ENCODE measurements around the gene CCDC86.

CCDC86 gene

DNA sequence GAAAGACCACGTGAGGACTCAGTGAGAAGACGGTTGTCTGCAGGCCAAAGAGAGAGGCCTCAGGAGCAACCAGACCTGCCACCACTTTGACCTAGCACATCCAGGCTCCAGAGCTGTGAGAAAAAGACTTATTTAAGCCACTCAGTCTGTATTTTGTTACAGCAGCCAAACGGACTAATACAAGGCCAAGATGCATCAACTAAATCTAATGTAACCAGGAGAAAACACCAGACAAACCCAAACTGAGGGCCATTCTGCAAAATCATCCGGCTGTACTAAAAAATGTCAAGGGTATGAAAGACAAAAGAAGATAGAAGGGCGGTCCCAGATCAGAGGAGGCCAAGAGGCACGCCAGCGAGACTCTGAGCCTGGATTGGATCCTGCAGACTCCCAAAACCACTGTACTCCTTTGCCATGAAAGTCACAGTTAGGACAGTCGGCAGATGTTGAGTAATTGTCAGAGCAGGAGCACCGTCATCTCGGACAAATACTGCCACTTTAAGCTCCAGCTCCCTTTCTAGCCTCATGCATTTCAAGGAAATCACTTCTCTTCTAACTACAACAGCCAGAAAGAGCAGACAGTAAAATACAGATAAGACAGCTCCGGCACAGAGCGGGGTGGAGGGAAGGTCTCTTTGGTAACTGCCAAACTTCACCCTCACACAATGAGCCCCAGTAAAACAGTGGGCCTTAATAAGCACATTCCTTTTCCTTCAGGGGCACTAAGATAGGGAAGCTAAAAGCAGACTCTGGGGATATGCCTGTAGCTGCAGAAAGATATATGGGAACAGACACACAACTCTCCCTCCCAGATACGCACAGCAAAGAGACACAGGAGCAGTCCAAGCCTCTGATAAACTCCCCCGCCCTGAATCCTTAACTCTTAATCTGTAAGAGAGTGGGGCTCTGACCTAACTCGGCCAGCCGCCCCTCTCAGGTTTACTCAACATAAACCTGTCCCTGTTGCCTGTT is 21.9 kb downstream of the CCDC86 start:
- Mint-ChIP-seq H3K9me3 (no peaks in the 10 kb centered on the region), H3K36me3 (ENCODE audit: low read depth) (no peaks in the 10 kb centered on the region), H3K4me3 (no peak overlapping the region), H3K27ac (no peak overlapping the region), H3K4me1 (ENCODE audit: low read depth) (peaks cover 6% of the 10 kb centered on the region), H3K27me3 (peaks cover 4% of the 10 kb centered on the region)
- intact Hi-C loops (cut with micrococcal nuclease), result no loop called here

DNA sequence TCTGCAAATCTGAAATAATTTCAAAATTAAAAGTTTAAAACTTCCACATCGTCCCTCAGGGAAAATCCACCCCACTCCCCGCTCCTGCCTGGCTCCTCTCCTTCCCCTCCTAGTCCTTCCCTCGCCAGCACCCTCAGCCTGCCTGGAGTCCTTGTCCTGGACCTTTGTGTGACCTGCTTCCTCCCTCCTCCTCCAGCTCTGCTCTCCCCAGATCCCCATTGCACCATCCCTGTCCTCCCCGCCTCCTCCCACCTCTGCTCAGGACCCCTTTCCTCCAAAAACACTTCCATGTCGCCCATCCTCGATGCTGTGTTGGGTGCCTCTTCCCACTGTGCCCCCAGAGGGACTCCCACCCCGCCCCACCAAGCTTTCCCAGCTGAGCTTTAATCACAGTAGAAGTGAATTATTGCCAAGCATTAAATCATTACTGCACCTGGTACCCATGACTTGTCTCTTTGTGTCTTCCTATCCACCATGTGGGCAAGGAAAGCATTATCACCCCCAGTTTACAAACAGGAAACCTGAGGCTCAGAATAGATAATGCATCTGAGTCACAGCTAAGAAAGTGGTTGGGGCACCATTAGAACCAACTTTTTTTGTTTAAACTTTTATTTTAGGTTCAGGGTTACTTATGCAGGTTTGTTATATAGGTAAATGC is 23.1 kb downstream of the CCDC86 start:
- Mint-ChIP-seq H3K4me1 (ENCODE audit: low read depth) (no peaks in the 10 kb centered on the region), H3K4me3 (no peak overlapping the region), H3K36me3 (ENCODE audit: low read depth) (no peaks in the 10 kb centered on the region), H3K27me3 (peaks cover 8% of the 10 kb centered on the region), H3K9me3 (no peaks in the 10 kb centered on the region), H3K27ac (peak overlapping the region; percentile 8)
- intact Hi-C loops (cut with micrococcal nuclease), result no loop called here

DNA sequence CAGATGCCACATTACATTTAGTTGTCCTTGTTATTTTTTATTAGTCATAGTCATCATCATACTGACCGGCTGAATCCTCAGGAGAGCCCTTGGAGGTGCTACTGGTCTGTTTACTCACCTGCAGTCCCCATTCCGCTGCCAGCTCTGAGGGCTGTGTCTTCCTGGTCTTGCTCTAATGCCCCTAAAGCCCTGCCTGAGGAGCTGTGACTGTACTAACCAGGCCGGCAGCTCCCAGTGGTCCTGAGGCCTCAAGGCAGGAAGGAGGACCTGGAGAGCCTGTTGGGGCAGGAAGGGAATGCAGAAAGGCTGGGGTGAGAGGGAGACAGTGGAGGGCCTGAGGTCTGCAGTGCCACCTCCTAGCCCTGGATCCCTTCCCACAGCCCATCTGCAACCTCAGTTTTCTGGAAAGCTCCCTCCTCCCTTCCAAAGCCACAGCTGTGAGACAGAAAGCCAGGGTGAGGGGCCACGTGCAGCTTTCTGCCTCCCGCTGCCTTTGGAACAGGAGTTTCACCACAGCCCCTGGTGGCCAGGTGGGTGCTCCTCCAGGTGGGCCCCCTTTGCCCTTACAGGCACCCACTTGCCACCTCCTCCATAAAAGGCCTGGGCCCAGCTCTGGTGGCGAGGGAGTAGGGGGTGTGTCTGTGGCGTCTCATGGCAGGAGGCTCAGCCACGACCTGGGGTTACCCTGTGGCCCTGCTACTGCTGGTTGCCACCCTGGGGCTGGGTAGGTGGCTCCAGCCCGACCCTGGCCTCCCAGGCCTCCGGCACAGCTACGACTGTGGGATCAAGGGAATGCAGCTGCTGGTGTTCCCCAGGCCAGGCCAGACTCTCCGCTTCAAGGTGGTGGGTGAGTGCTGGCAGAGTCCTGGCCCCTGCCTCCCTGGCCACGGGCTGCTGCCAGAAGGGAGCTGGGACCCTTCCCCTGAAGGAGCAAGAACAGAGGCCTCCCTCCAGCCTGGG is 25.3 kb downstream of the CCDC86 start, which contains the start of gene ZP1:
Gene ZP1, plus strand, starts transcription at position 632 of the 960 bp plus-strand sequence. Its CDS starts 20 bp downstream, at position 652.
- peaks cover 6% of the 10 kb centered on the region for H3K4me1 Mint-ChIP-seq (ENCODE audit: low read depth)
- peaks cover 8% of the 10 kb centered on the region for H3K27me3 Mint-ChIP-seq
- H3K9me3 Mint-ChIP-seq, result no peaks in the 10 kb centered on the region
- H3K36me3 Mint-ChIP-seq (ENCODE audit: low read depth), result no peaks in the 10 kb centered on the region
- H3K27ac Mint-ChIP-seq, result no peak within 1 kb of the TSS
- intact Hi-C loops (cut with micrococcal nuclease), result no loop called here
- no peak within 1 kb of the TSS for H3K4me3 Mint-ChIP-seq

DNA sequence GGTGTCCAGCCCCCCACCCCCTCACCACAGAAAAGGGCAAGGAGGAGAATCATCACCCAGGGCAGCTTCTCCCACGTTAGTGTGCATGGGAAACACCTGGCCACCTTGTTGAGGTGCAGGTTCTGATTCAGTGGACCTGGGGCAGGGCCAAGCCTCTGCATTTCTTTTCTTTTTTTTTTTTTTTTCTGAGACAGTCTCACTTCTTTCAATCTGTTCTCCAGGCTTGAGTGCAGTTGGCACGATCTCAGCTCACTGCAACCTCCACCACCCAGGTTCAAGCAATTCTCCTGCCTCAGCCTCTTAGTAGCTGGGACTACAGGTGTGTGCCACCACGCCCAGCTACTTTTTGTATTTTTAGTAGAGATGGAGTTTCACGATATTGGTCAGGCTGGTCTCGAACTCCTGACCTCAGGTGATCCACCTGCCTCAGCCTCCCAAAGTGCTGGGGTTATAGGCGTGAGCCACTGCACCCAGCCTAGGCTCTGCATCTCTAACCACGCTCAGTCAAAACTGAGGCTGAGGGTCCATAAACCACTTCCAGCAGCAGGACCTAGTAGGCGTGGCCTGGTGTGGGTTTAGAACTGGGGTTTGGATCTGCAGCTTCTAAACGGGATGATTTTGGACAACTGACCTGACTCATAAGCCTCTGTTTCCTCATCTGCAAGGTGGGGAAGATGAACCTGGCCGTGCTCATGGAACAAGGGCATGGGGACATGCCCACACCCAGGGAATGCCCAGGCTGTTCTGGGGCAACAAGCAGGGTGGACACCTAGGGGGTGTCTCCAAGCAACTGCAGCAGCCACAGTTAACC is 26.2 kb downstream of the CCDC86 start:
- no peaks in the 10 kb centered on the region for H3K36me3 Mint-ChIP-seq (ENCODE audit: low read depth)
- no peaks in the 10 kb centered on the region for H3K9me3 Mint-ChIP-seq
- peaks cover 6% of the 10 kb centered on the region for H3K27me3 Mint-ChIP-seq
- H3K4me1 Mint-ChIP-seq (ENCODE audit: low read depth), result peaks cover 8% of the 10 kb centered on the region
- no peak overlapping the region for H3K27ac Mint-ChIP-seq
- no peak overlapping the region for H3K4me3 Mint-ChIP-seq
- intact Hi-C loops (cut with micrococcal nuclease), result no loop called here

DNA sequence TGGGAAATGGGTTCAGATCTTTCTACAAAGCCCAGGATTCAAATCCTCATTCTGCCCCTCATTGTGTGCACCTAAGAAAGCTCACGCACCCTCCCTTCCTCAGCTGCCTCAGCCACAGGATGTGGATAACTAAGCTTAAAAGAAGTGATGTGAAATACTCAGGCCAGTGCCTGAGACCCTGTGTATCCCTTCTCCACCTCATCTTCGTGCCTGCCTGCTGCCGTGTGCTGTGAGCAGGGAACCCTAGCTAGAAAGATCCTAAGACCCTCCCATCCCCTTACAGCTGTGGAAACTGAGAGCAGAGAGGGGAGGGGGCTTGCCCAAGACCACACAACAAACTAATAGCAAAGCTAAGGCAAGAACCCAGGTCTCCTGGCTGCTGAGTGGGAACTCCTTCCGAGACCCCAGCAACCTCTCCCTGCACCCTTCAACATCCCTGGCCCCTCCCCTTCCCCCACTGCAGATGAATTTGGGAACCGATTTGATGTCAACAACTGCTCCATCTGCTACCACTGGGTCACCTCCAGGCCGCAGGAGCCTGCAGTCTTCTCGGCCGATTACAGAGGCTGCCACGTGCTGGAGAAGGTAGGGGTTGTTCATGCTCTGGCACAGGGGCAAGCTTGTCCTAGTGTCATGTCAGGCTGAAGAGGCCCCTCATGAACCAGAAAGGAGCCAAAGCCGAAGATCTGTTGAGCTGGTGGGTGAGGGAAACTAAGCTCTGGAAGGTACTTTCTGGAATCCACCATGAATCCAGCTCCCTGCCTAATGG is 27.0 kb downstream of the CCDC86 start:
- H3K9me3 Mint-ChIP-seq, result no peaks in the 10 kb centered on the region
- peaks cover 5% of the 10 kb centered on the region for H3K27me3 Mint-ChIP-seq
- no peak overlapping the region for H3K27ac Mint-ChIP-seq
- H3K36me3 Mint-ChIP-seq (ENCODE audit: low read depth), result no peaks in the 10 kb centered on the region
- H3K4me3 Mint-ChIP-seq, result no peak overlapping the region
- intact Hi-C loops (cut with micrococcal nuclease), result no loop called here
- peaks cover 12% of the 10 kb centered on the region for H3K4me1 Mint-ChIP-seq (ENCODE audit: low read depth)

DNA sequence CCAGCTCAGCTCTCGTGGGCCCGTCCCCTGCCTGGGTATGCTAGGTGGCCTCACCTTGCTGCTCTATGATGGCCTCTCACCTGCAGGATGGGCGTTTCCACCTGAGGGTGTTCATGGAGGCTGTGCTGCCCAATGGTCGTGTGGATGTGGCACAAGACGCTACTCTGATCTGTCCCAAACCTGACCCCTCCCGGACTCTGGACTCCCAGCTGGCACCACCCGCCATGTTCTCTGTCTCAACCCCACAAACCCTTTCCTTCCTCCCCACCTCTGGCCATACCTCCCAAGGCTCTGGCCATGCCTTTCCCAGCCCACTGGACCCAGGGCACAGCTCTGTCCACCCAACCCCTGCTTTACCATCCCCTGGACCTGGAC is 27.5 kb downstream of the CCDC86 start:
- Mint-ChIP-seq H3K4me1 (ENCODE audit: low read depth) (peaks cover 12% of the 10 kb centered on the region), H3K9me3 (no peaks in the 10 kb centered on the region), H3K27ac (no peak overlapping the region), H3K4me3 (no peak overlapping the region), H3K36me3 (ENCODE audit: low read depth) (no peaks in the 10 kb centered on the region), H3K27me3 (peaks cover 5% of the 10 kb centered on the region)
- intact Hi-C loops (cut with micrococcal nuclease), result no loop called here

DNA sequence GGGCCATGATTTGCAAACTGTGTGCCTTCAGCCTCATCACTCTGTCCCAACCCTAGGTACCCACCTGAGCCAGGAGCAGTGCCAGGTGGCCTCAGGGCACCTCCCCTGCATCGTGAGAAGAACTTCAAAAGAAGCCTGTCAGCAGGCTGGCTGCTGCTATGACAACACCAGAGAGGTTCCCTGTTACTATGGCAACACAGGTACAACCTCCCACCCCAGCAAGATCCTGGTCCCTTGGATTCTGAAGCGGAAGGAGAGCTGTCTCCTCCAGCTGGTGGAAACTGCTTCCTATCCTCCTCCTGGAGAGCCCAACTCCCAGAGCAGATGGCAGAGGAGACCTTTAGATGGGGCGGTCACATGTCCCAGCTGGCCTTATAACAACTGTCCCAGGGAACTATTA is 28.4 kb downstream of the CCDC86 start:
- intact Hi-C loops (cut with micrococcal nuclease), result no loop called here
- Mint-ChIP-seq H3K4me3 (no peak overlapping the region), H3K4me1 (ENCODE audit: low read depth) (peaks cover 12% of the 10 kb centered on the region), H3K36me3 (ENCODE audit: low read depth) (no peaks in the 10 kb centered on the region), H3K27me3 (peaks cover 3% of the 10 kb centered on the region), H3K9me3 (no peaks in the 10 kb centered on the region), H3K27ac (no peak overlapping the region)

DNA sequence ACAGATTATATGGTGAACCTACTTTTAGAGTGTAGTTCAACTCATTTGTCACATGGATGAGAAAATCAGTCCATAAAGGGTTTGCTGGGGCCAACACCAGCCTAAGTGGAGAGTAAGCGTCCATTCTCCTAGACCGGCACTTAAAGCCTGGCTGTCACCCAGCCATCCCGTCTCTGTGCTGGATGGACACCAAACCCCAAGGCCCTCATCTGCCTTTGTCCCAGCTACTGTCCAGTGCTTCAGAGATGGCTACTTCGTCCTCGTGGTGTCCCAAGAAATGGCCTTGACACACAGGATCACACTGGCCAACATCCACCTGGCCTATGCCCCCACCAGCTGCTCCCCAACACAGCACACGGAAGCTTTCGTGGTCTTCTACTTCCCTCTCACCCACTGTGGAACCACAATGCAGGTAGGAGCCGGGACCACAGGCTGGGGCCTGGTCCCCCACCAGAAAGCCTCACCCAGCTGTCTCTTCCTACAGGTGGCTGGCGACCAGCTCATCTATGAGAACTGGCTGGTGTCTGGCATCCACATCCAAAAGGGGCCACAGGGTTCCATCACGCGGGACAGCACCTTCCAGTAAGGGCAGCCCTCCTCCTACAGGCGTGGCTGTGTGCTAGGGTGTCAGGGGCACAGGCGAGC is 28.9 kb downstream of the CCDC86 start:
- no peak overlapping the region for H3K4me3 Mint-ChIP-seq
- H3K27me3 Mint-ChIP-seq, result peaks cover 3% of the 10 kb centered on the region
- intact Hi-C loops (cut with micrococcal nuclease), result no loop called here
- no peak overlapping the region for H3K27ac Mint-ChIP-seq
- no peaks in the 10 kb centered on the region for H3K36me3 Mint-ChIP-seq (ENCODE audit: low read depth)
- no peaks in the 10 kb centered on the region for H3K9me3 Mint-ChIP-seq
- peaks cover 12% of the 10 kb centered on the region for H3K4me1 Mint-ChIP-seq (ENCODE audit: low read depth)

DNA sequence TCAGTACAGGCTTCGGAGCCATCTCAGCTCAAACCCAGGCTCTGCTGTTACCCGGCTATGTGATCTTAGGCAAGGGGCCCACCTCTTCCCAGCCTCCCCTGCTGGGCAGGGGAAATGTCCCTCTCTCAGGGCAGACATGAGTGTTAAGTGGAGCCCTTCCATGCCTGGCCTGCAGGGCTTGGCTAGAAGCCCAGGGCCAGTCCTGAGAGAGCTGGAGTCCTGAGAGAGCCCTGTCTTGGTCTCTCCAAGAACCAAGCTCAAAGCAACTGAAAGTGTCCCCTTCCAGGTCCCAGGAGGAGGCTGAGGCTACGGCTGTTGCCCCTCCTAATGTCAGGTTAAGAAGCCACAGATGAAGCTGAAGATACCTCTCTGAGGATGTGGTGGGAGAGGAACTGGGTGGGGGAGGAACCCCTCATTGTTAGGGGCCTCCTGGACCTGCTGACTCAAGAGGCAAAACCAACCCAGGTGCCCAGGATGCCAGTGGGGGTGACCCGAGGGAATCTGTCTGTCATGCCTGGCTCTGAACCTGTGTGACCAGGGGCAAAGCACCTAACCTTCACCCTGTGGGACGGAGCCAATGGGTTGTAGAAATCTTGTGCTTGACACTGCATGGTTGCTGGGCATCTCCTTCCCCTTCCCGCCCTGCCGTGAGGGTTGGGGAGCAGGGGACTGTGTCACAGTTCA is 29.6 kb downstream of the CCDC86 start:
- H3K27me3 Mint-ChIP-seq, result peaks cover 3% of the 10 kb centered on the region
- no peak overlapping the region for H3K27ac Mint-ChIP-seq
- no peak overlapping the region for H3K4me3 Mint-ChIP-seq
- H3K36me3 Mint-ChIP-seq (ENCODE audit: low read depth), result no peaks in the 10 kb centered on the region
- intact Hi-C loops (cut with micrococcal nuclease), result no loop called here
- H3K4me1 Mint-ChIP-seq (ENCODE audit: low read depth), result peaks cover 12% of the 10 kb centered on the region
- no peaks in the 10 kb centered on the region for H3K9me3 Mint-ChIP-seq

DNA sequence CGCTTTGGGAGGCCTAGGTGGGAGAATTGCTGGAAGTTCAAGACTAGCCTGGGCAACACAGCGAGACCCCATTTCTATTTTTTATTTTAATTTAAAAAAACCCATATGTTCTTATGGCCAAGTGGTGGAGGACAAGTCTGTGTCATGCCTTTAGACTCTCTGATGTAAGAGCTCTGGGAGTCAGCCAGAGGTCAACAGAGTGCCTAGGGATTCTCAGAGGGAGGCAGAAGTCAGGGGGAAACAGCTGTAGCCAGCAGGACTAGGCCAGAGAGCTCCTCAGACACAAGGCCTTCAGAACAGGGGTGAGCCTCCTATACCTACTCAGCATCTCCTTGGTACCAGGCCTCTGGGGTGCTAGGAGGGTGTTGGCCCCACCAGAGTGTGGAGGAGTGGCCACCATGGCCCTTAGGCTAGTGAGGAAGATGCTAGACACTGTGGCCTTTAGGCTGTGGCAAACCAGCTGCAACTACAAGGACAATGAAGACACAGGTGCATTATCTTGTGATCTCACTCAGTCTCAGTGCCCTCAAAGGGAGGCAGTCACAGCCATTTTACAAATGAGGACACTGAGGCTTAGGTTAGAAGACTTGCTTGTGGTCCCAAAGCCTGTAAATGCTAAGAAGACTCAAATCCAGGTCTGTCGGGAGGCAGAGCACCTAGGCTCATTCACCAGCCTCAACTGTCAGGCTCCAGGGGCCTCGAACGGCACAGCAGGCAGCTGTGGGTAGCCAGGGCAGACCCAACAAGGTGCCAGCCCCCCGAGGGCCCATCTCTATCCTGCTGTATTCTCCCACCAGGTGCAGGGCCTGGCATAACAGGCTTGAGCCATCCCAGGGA is 30.4 kb downstream of the CCDC86 start:
- Mint-ChIP-seq H3K27me3 (peaks cover 3% of the 10 kb centered on the region), H3K4me1 (ENCODE audit: low read depth) (peaks cover 12% of the 10 kb centered on the region), H3K27ac (no peak overlapping the region), H3K36me3 (ENCODE audit: low read depth) (no peaks in the 10 kb centered on the region), H3K9me3 (no peaks in the 10 kb centered on the region), H3K4me3 (no peak overlapping the region)
- intact Hi-C loops (cut with micrococcal nuclease), result no loop called here

DNA sequence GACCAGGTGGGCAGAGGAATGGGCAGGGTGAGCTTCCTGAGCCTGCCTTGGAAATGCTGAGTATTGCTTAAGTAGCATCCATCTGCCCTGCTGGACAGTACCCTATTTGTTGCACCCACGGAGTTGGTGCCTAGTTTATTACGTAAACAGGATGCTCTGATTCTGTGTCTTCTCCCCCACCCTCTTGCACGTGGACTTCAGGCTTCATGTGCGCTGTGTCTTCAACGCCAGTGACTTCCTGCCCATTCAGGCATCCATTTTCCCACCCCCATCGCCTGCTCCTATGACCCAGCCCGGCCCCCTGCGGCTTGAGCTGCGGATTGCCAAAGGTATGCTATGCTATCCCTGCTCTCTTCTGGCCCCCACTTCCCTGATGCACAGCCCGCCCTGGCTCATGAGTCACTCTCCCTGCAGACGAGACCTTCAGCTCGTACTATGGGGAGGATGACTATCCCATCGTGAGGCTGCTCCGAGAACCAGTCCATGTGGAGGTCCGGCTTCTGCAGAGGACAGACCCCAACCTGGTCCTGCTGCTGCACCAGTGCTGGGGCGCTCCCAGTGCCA is 31.1 kb downstream of the CCDC86 start:
- H3K27me3 Mint-ChIP-seq, result peaks cover 3% of the 10 kb centered on the region
- H3K4me1 Mint-ChIP-seq (ENCODE audit: low read depth), result peaks cover 12% of the 10 kb centered on the region
- intact Hi-C loops (cut with micrococcal nuclease), result no loop called here
- no peaks in the 10 kb centered on the region for H3K9me3 Mint-ChIP-seq
- no peak overlapping the region for H3K4me3 Mint-ChIP-seq
- no peak overlapping the region for H3K27ac Mint-ChIP-seq
- no peaks in the 10 kb centered on the region for H3K36me3 Mint-ChIP-seq (ENCODE audit: low read depth)

All from dendritic cell treated with granulocyte-macrophage colony-stimulating factor and Interleukin-4, amounts not matched to agents 40 ng/mL and 50 ng/mL, for 4 days (primary cell).